Panc1 (cell line): ENCODE measurements around the gene PPP1R1B. TPM values are rescaled to one million over a fixed set of nuclear protein-coding genes. Genes with fewer than 3 reads are reported as not detected.

Experiments used
- ATAC-seq: fragments of 200-7000 bp; cut with Tn5 transposase; 2 replicates; pipeline ENCODE4 v1.9.1; 2020; ENCODE audit warnings: mild to moderate bottlenecking, moderate library complexity
- BruUV-seq: library from RNA; stranded (reverse); fragments of 400-500 nt; replicated peaks from 2 replicates; lab custom pipeline; 2021; lab: Mats Ljungman, UMichigan
- CTCF ChIA-PET: fragments of 300-600 bp; sonication (Branson Sonifier 250); formaldehyde crosslinking; loops from one replicate; lab custom pipeline; 2022; ENCODE audit warnings: antibody characterized with exemption; lab: Charles Lee
- POLR2A ChIA-PET: fragments of 300-600 bp; sonication (Branson Sonifier 250); formaldehyde crosslinking; loops from one replicate; lab custom pipeline; 2022; ENCODE audit warnings: antibody characterized with exemption; lab: Charles Lee
- DNase-seq: peaks from one replicate; pipeline ENCODE4 v3.0.0-alpha.2; 2010; ENCODE audit warnings: low read depth, low spot score
- H3K27ac ChIP-seq: 2 replicates; pipeline ENCODE4 v1.5.1; 2011; ENCODE audit warnings: mild to moderate bottlenecking, low read length, inconsistent platforms
- H3K27me3 ChIP-seq: fragments of 200-500 bp; sonication (Bioruptor generic); 2 replicates; pipeline ENCODE4 v1.6.0; 2014; ENCODE audit warnings: low read length, inconsistent platforms; ENCODE audit not compliant: control insufficient read depth, insufficient read depth
- H3K36me3 ChIP-seq: fragments of 200-500 bp; sonication (Bioruptor generic); 2 replicates; pipeline ENCODE4 v1.5.1; 2014; ENCODE audit warnings: inconsistent platforms, mild to moderate bottlenecking, low read length, moderate library complexity; ENCODE audit not compliant: control insufficient read depth, insufficient read depth
- H3K4me1 ChIP-seq: 2 replicates; pipeline ENCODE4 v1.5.1; 2011; ENCODE audit warnings: inconsistent platforms, mild to moderate bottlenecking, low read length, moderate library complexity; ENCODE audit not compliant: control insufficient read depth, insufficient read depth
- H3K4me3 ChIP-seq, 2 experiments: 2 replicates each; pipeline ENCODE4 v1.5.1; 2011 to 2012; ENCODE audit warnings: low read depth in 2 of 2, low read length in 2 of 2, mild to moderate bottlenecking in 2 of 2, inconsistent platforms in 1 of 2, moderate library complexity in 1 of 2
- H3K9me3 ChIP-seq: fragments of 200-500 bp; sonication (Bioruptor generic); 2 replicates; pipeline ENCODE4 v1.5.1; 2014; ENCODE audit warnings: low read depth, mild to moderate bottlenecking, inconsistent platforms, low read length, moderate library complexity; ENCODE audit not compliant: control insufficient read depth, insufficient read depth
- POLR2AphosphoS5 ChIP-seq: IDR thresholded peaks from 2 replicates; pipeline ENCODE4 v1.6.1; 2012; ENCODE audit warnings: mild to moderate bottlenecking, low read depth, low read length, moderate library complexity
- SIN3A ChIP-seq: IDR thresholded peaks from 2 replicates; pipeline ENCODE4 v1.6.1; 2012; ENCODE audit warnings: low read depth, mild to moderate bottlenecking, low read length, moderate library complexity, borderline replicate concordance; ENCODE audit not compliant: insufficient read depth
- TCF7L2 ChIP-seq: IDR thresholded peaks from 2 replicates; pipeline ENCODE4 v1.6.1; 2011; ENCODE audit warnings: mild to moderate bottlenecking, low read depth, low read length, inconsistent platforms
- in situ Hi-C: cut with HindIII; loops from 2 replicates; pipeline ENCODE4 v1.10.0; 2016; ENCODE audit warnings: low sequenced_read_pairs, low pct_unique_long_range_greater_than_20kb
- intact Hi-C: fragments of 100-400 bp; cut with micrococcal nuclease; formaldehyde crosslinking; loops from one replicate; pipeline ENCODE4 v1.10.0; 2022; ENCODE audit not compliant: unreplicated experiment
- total RNA-seq: library from RNA; stranded (reverse); gene quantifications from one replicate; pipeline ENCODE4 v1.2.1, GENCODE V29; 2021; ENCODE audit not compliant: unreplicated experiment
- TF ChIP-seq, protein P1 (sequence below), 2 experiments: IDR thresholded peaks; 2 replicates each; pipeline ENCODE4 v1.6.1; 2011 to 2012; ENCODE audit warnings: low read depth in 2 of 2, control low read depth in 1 of 2, low read length in 1 of 2, mild to moderate bottlenecking in 1 of 2, moderate library complexity in 1 of 2; ENCODE audit not compliant: insufficient read depth in 1 of 2
- TF ChIP-seq, protein P2 (sequence below): fragments of 450-650 bp; IDR thresholded peaks from 2 replicates; pipeline ENCODE4 v1.5.1; 2017; ENCODE audit warnings: mild to moderate bottlenecking

PPP1R1B gene
- total RNA-seq, 1 experiment from 2014 or later: 45.7 TPM

DNA sequence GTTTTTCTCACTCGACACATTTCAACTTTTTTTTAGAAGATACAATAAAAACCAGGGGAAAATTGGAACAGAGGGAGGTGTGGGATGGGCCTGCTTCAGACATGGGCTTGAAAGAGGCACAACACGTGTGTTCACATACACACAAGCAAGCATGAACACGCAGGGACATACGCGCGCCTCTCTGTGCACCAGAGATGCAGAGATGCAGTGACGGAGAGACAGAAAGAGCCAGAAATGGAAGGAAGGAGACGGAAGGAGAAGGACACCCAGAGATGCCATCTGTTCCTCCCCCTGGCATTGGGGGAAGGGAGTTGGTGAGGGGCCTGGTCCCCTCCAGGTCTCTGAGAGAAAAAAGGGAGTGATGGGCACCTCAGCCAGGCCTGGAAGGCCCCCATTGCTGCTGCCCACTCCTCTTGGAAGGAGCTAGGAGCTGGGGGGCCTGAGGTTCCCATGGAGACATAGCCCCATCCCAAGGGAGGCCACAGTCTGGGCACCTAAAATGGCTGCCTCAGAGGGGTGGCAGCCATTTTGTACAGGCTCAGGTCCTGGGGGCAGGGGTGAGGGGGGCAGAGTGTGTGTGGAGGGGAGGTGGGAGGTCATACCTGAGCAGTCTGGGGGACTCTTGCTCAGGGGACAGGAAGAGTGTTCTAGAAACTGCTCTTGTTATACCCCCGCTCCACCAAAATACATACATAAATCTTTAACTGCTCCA is 15.2 kb upstream of the PPP1R1B start:
- Histone ChIP-seq H3K4me1 (no peaks in the 10 kb centered on the region), H3K4me3 (no peak overlapping the region), H3K27me3 (no peaks in the 10 kb centered on the region; the same call in 1 of the 2 replicates), H3K36me3 (no peaks in the 10 kb centered on the region), H3K9me3 (no peaks in the 10 kb centered on the region), H3K27ac (no peak overlapping the region)
- DNase-seq: no peak
- no peak for TF ChIP-seq SIN3A
- TF ChIP-seq, protein P1, sequence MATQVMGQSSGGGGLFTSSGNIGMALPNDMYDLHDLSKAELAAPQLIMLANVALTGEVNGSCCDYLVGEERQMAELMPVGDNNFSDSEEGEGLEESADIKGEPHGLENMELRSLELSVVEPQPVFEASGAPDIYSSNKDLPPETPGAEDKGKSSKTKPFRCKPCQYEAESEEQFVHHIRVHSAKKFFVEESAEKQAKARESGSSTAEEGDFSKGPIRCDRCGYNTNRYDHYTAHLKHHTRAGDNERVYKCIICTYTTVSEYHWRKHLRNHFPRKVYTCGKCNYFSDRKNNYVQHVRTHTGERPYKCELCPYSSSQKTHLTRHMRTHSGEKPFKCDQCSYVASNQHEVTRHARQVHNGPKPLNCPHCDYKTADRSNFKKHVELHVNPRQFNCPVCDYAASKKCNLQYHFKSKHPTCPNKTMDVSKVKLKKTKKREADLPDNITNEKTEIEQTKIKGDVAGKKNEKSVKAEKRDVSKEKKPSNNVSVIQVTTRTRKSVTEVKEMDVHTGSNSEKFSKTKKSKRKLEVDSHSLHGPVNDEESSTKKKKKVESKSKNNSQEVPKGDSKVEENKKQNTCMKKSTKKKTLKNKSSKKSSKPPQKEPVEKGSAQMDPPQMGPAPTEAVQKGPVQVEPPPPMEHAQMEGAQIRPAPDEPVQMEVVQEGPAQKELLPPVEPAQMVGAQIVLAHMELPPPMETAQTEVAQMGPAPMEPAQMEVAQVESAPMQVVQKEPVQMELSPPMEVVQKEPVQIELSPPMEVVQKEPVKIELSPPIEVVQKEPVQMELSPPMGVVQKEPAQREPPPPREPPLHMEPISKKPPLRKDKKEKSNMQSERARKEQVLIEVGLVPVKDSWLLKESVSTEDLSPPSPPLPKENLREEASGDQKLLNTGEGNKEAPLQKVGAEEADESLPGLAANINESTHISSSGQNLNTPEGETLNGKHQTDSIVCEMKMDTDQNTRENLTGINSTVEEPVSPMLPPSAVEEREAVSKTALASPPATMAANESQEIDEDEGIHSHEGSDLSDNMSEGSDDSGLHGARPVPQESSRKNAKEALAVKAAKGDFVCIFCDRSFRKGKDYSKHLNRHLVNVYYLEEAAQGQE (IDR thresholded peaks at IDR 0.05; ENCODE audit: insufficient read depth in 1 of 2, low read depth in 2 of 2, low read length in 1 of 2): no peak
- TF ChIP-seq, protein P2, sequence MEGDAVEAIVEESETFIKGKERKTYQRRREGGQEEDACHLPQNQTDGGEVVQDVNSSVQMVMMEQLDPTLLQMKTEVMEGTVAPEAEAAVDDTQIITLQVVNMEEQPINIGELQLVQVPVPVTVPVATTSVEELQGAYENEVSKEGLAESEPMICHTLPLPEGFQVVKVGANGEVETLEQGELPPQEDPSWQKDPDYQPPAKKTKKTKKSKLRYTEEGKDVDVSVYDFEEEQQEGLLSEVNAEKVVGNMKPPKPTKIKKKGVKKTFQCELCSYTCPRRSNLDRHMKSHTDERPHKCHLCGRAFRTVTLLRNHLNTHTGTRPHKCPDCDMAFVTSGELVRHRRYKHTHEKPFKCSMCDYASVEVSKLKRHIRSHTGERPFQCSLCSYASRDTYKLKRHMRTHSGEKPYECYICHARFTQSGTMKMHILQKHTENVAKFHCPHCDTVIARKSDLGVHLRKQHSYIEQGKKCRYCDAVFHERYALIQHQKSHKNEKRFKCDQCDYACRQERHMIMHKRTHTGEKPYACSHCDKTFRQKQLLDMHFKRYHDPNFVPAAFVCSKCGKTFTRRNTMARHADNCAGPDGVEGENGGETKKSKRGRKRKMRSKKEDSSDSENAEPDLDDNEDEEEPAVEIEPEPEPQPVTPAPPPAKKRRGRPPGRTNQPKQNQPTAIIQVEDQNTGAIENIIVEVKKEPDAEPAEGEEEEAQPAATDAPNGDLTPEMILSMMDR: no peak
- no peak for TF ChIP-seq POLR2AphosphoS5
- TF ChIP-seq TCF7L2: no peak
- ATAC-seq: no peak
- intact Hi-C loops (no loop called here), in situ Hi-C loops (no loop called here)
- no TSS peak for BruUV-seq
- ChIA-PET CTCF (no interaction called here), POLR2A (no interaction called here)

DNA sequence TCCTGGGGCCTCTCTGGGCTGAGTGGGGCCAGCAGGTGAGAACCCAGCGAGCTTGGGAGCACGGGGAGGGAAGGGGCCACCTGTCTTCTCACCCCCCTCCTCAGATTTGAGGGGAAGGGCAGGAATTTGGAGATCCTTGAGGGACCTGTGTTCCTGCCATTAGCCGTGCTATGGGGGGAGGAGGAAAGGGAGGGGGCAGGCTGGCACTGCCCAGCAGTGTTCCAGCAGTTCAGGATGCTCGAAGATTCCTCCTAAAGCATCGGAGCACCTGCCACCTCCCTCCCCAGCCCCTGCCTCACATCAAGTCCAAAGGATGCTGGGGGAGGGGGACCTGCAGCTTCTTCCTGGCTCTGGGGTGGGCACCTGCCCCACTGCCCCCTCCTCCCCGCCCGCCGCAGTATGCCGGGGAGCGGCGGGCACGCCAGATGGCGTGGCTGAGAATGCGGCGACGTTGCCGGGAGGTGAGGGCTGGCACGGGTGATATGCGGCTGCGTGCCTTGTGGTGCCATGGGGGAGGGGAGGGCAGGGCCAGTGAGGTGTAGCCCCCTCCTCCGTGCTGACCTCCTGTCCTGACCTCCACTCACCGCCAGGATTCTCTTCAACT is 14.4 kb upstream of the PPP1R1B start:
- TF ChIP-seq, protein P2: no peak
- TF ChIP-seq, protein P1 (IDR thresholded peaks at IDR 0.05; ENCODE audit: insufficient read depth in 1 of 2, low read depth in 2 of 2, low read length in 1 of 2): no peak
- TF ChIP-seq SIN3A (no peak), POLR2AphosphoS5 (no peak), TCF7L2 (no peak)
- Histone ChIP-seq H3K4me1 (no peaks in the 10 kb centered on the region), H3K27me3 (no peaks in the 10 kb centered on the region; the same call in 1 of the 2 replicates), H3K4me3 (no peak overlapping the region), H3K9me3 (no peaks in the 10 kb centered on the region), H3K27ac (no peak overlapping the region), H3K36me3 (no peaks in the 10 kb centered on the region)
- ATAC-seq (no peak), DNase-seq (no peak)
- intact Hi-C loops: no loop called here
- BruUV-seq: no TSS peak
- ChIA-PET CTCF (interaction anchor here (0.6 kb wide), 1 partner anchor 16 kb away, joined by 4 read pairs; no protein-coding TSS in a partner anchor), POLR2A (interaction anchor here (0.6 kb wide), 1 partner anchor 48 kb away, joined by 4 read pairs; no protein-coding TSS in a partner anchor)
- in situ Hi-C loops: no loop called here
